Large intestine (tissue), 12 donors: Measurements from ENCODE around the gene NOSTRIN. TPM values are rescaled to one million over a fixed set of nuclear protein-coding genes. Genes with fewer than 3 reads are reported as not detected.
"Not testable (repeated sequence)": the region's sequence is repeated elsewhere in the genome, so short reads cannot be mapped to it uniquely, and the experiment has no call there.

ENCODE experiments used
- DNase-seq, 2 donors: peaks; one replicate each; pipeline versions ENCODE4 v3.0.0 to v3.0.0-alpha.2; 2013
- H3K27ac ChIP-seq: one replicate; pipeline ENCODE4 v1.5.1; 2013; ENCODE audit warnings: low read length
- H3K27me3 ChIP-seq: 2 replicates; pipeline ENCODE4 v1.6.1; 2013; ENCODE audit warnings: low read length; ENCODE audit not compliant: control insufficient read depth, insufficient read depth
- H3K36me3 ChIP-seq: 2 replicates; pipeline ENCODE4 v1.6.1; 2013; ENCODE audit warnings: low read length; ENCODE audit not compliant: control insufficient read depth, insufficient read depth
- H3K4me1 ChIP-seq: one replicate; pipeline ENCODE4 v1.6.1; 2013; ENCODE audit warnings: low read length; ENCODE audit not compliant: control insufficient read depth, insufficient read depth
- H3K4me3 ChIP-seq: one replicate; pipeline ENCODE4 v1.5.1; 2013; ENCODE audit warnings: low read length
- H3K9me3 ChIP-seq: one replicate; pipeline ENCODE4 v1.6.1; 2013; ENCODE audit warnings: mild to moderate bottlenecking, low read depth, low read length, moderate library complexity; ENCODE audit not compliant: control insufficient read depth
- WGBS: methylation state at CpG from one replicate; pipeline ENCODE4 v1.1.5; 2013; ENCODE audit warnings: low lambda C conversion rate; ENCODE audit not compliant: insufficient coverage; 5-methylcytosine and 5-hydroxymethylcytosine counted together
- long read RNA-seq, 11 donors: transcript quantifications; one replicate each; lab custom pipeline, GENCODE V29; 2026
- polyA plus RNA-seq: library from polyadenylated mRNA; unstranded; fragments of 120-200 nt; gene quantifications from one replicate; pipeline ENCODE4 v1.2.1, GENCODE V29; 2013

NOSTRIN gene
- polyA plus RNA-seq: 52.7 TPM
- long read RNA-seq, donor 1, partial matches to known transcripts: 0 of 1 reads
- long read RNA-seq, donor 1, other reads (novel, unspliced or antisense): 0 of 1 reads
- long read RNA-seq, donor 2, partial matches to known transcripts: 14 of 29 reads
- long read RNA-seq, donor 2, other reads (novel, unspliced or antisense): 11 of 29 reads
- long read RNA-seq, donor 3: 0 reads
- long read RNA-seq, donor 4, partial matches to known transcripts: 0 of 1 reads
- long read RNA-seq, donor 4, other reads (novel, unspliced or antisense): 0 of 1 reads
- long read RNA-seq, donor 5, partial matches to known transcripts: 0 of 6 reads
- long read RNA-seq, donor 5, other reads (novel, unspliced or antisense): 5 of 6 reads
- long read RNA-seq, donor 6, transcript NOSTRIN-201 (16 exons, 2,294 nt): major isoform, 5 of 5 reads
- long read RNA-seq, donor 6, partial matches to known transcripts: 0 of 5 reads
- long read RNA-seq, donor 6, other reads (novel, unspliced or antisense): 0 of 5 reads
- long read RNA-seq, donor 7: 0 reads
- long read RNA-seq, donor 8, transcript NOSTRIN-201 (16 exons, 2,294 nt): major isoform, 7 of 26 reads
- long read RNA-seq, donor 8, partial matches to known transcripts: 5 of 26 reads
- long read RNA-seq, donor 8, other reads (novel, unspliced or antisense): 11 of 26 reads
- long read RNA-seq, donor 9: 0 reads
- long read RNA-seq, donor 10, transcript NOSTRIN-201 (16 exons, 2,294 nt): major isoform, 5 of 5 reads
- long read RNA-seq, donor 10, partial matches to known transcripts: 0 of 5 reads
- long read RNA-seq, donor 10, other reads (novel, unspliced or antisense): 0 of 5 reads
- long read RNA-seq, donor 11, partial matches to known transcripts: 0 of 4 reads
- long read RNA-seq, donor 11, other reads (novel, unspliced or antisense): 0 of 4 reads

- no peaks in the 10 kb centered on the region for H3K27me3 ChIP-seq
- peak; percentile 96 to 99 for DNase-seq
- peak within 1 kb of the TSS; percentile 98 for H3K27ac ChIP-seq
- H3K4me1 ChIP-seq: peaks cover 27% of the 10 kb centered on the region
- H3K9me3 ChIP-seq: no peaks in the 10 kb centered on the region
- WGBS: no CpG with 5 or more reads among the region's 10 CpGs
- no peaks in the 10 kb centered on the region for H3K36me3 ChIP-seq
- H3K4me3 ChIP-seq: peak within 1 kb of the TSS; percentile 40
These were observed at the start of gene NOSTRIN for GRCh38 chr2:168801961-168802858. NOSTRIN (plus strand) TSS chr2:168802637; CDS start chr2:168802647, 10 bp downstream.

GRCh38 chr2:168753765-168754329, 48.6 kb upstream of the NOSTRIN start:
- Histone ChIP-seq H3K9me3 (no peaks in the 10 kb centered on the region), H3K4me3 (no peak overlapping the region), H3K27me3 (no peaks in the 10 kb centered on the region), H3K4me1 (peaks cover 26% of the 10 kb centered on the region), H3K27ac (peak overlapping the region; percentile 74), H3K36me3 (peaks cover 9% of the 10 kb centered on the region)
- peak; percentile 56 to 82 for DNase-seq
- no CpG with 5 or more reads among the region's 8 CpGs for WGBS

- H3K27me3 ChIP-seq: no peaks in the 10 kb centered on the region
- H3K9me3 ChIP-seq: no peaks in the 10 kb centered on the region
- peaks cover 17% of the 10 kb centered on the region for H3K4me1 ChIP-seq
- peaks cover 11% of the 10 kb centered on the region for H3K36me3 ChIP-seq
- peak in 1 of 2 donors; percentile 32 for DNase-seq
- WGBS: no CpG with 5 or more reads among the region's 3 CpGs
- no peak overlapping the region for H3K27ac ChIP-seq
- no peak overlapping the region for H3K4me3 ChIP-seq
These were observed 45.2 kb upstream of the NOSTRIN start for GRCh38 chr2:168757223-168757622.

GRCh38 chr2:168758970-168759820, 43.2 kb upstream of the NOSTRIN start:
- DNase-seq: peak; percentile 42 to 55
- Histone ChIP-seq H3K27me3 (no peaks in the 10 kb centered on the region), H3K4me3 (no peak overlapping the region), H3K4me1 (peaks cover 8% of the 10 kb centered on the region), H3K9me3 (no peaks in the 10 kb centered on the region), H3K27ac (no peak overlapping the region), H3K36me3 (peaks cover 11% of the 10 kb centered on the region)
- WGBS: no CpG with 5 or more reads among the region's 3 CpGs

GRCh38 chr2:168765401-168765800, 37.0 kb upstream of the NOSTRIN start:
- peak overlapping the region; percentile 78 for H3K27ac ChIP-seq
- H3K36me3 ChIP-seq: peaks cover 23% of the 10 kb centered on the region
- H3K4me1 ChIP-seq: peaks cover 23% of the 10 kb centered on the region
- H3K4me3 ChIP-seq: no peak overlapping the region
- H3K9me3 ChIP-seq: peaks cover 4% of the 10 kb centered on the region
- peak; percentile 77 to 88 for DNase-seq
- no CpG with 5 or more reads among the region's 1 CpG for WGBS
- no peaks in the 10 kb centered on the region for H3K27me3 ChIP-seq

- H3K27ac ChIP-seq: peak overlapping the region; percentile 78
- H3K9me3 ChIP-seq: peaks cover 4% of the 10 kb centered on the region
- peaks cover 23% of the 10 kb centered on the region for H3K4me1 ChIP-seq
- DNase-seq: peak in 1 of 2 donors; percentile 41
- H3K27me3 ChIP-seq: no peaks in the 10 kb centered on the region
- WGBS: no CpG with 5 or more reads among the region's 2 CpGs
- H3K36me3 ChIP-seq: peaks cover 21% of the 10 kb centered on the region
- no peak overlapping the region for H3K4me3 ChIP-seq
These were observed 35.8 kb upstream of the NOSTRIN start for GRCh38 chr2:168766600-168766999.

- no peaks in the 10 kb centered on the region for H3K27me3 ChIP-seq
- DNase-seq: no peak
- H3K27ac ChIP-seq: no peak overlapping the region
- no peak overlapping the region for H3K4me3 ChIP-seq
- peaks cover 21% of the 10 kb centered on the region for H3K36me3 ChIP-seq
- WGBS: no CpG with 5 or more reads among the region's 1 CpG
- peaks cover 4% of the 10 kb centered on the region for H3K9me3 ChIP-seq
- peaks cover 23% of the 10 kb centered on the region for H3K4me1 ChIP-seq
These were observed 35.2 kb upstream of the NOSTRIN start for GRCh38 chr2:168767258-168767657.

- WGBS: no CpG with 5 or more reads among the region's 6 CpGs
These were observed 34.1 kb upstream of the NOSTRIN start for GRCh38 chr2:168768357-168768756.

GRCh38 chr2:168770796-168771195, 31.6 kb upstream of the NOSTRIN start:
- Histone ChIP-seq H3K36me3 (peaks cover 22% of the 10 kb centered on the region), H3K4me3 (no peak overlapping the region), H3K27ac (no peak overlapping the region), H3K4me1 (peaks cover 14% of the 10 kb centered on the region), H3K27me3 (no peaks in the 10 kb centered on the region), H3K9me3 (no peaks in the 10 kb centered on the region)
- no peak for DNase-seq
- 85% methylated on average over 2 of the region's 2 CpGs for WGBS

More at GRCh38 chr2:168768357-168768756, 34.1 kb upstream of the NOSTRIN start:
- not testable (repeated sequence) for H3K9me3 ChIP-seq, H3K27me3 ChIP-seq, DNase-seq, H3K27ac ChIP-seq, H3K4me3 ChIP-seq
- H3K36me3 ChIP-seq: peaks cover 25% of the 10 kb centered on the region
- peaks cover 23% of the 10 kb centered on the region for H3K4me1 ChIP-seq
